Measurements from ENCODE around the gene TBL2.
"Not testable (repeated sequence)": the region's sequence is repeated elsewhere in the genome, so short reads cannot be mapped to it uniquely, and the experiment has no call there.

TBL2 gene

DNA sequence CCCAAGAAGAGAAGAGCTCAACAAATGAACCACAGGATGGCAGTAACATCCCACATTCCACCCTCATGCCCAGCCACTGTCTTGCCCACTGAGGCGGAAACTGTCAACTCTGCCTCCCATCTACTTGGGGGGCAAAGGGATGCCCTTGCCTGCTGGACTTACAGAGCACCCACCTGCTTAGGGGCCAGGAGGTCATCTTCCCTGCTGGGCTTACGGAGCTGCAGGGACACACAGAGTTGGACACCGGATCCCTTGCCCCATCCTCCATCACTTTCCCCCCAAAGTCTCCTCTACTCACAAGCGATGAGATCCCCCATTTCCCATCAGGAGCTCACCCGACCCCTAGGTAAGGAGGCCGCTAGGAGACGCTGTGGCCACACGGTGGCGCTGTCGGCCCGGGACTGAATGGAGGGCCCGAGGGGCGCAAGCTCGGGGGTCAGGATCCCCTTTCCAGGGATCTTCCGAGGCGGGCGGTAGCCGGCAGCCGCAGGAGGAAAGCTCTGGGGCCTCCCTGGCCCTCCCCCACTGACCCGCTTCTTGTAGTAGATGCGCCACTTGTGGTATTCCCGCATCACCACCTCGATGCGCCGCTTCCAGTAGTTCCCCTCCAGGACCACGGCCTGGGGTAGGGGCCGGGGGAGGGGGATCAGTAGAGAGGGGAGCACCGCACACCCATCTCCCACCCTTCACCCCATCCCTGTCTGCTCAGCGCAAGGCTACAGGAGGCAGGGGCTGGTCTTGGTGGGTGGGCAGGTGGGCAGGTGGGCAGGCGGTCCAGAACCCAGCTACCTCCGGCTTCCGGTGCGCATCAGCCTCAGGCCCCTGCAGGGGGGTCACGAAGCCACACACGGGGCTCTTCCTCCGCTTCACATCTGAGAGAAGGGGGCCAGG is 28.7 kb upstream of the TBL2 start:
- peak; percentile 29 to 31 for DNase-seq

DNA sequence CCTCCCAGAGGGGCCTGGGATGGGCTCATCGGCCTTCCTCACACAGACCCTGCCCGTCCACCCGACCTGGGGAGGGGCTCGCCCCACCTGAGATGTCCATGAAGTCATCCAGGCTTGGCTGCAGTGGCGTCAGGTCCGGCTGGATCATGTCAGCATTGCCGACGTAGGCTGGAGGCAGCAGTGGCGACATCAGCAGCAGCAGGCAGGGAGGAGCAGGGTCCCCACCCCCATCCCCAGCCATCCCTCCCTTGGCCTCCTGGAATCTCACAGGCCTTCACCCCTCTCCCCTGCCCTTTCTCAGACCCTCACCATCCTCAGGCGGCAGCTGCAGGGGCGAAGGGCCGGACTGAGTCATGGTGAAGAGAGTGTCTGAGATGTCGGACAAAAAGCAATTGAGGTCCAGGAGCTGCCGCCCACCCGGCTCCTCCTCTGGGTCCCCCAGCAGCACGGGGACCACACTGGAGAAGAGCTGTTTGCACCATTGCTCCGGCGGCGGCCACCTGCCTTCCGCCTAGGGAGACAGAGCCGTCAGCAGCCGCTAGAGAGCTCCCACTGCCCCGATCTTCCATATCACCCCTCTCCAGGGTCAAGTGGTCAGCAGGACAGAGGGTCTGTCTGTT is 27.3 kb upstream of the TBL2 start:
- DNase-seq: no peak

DNA sequence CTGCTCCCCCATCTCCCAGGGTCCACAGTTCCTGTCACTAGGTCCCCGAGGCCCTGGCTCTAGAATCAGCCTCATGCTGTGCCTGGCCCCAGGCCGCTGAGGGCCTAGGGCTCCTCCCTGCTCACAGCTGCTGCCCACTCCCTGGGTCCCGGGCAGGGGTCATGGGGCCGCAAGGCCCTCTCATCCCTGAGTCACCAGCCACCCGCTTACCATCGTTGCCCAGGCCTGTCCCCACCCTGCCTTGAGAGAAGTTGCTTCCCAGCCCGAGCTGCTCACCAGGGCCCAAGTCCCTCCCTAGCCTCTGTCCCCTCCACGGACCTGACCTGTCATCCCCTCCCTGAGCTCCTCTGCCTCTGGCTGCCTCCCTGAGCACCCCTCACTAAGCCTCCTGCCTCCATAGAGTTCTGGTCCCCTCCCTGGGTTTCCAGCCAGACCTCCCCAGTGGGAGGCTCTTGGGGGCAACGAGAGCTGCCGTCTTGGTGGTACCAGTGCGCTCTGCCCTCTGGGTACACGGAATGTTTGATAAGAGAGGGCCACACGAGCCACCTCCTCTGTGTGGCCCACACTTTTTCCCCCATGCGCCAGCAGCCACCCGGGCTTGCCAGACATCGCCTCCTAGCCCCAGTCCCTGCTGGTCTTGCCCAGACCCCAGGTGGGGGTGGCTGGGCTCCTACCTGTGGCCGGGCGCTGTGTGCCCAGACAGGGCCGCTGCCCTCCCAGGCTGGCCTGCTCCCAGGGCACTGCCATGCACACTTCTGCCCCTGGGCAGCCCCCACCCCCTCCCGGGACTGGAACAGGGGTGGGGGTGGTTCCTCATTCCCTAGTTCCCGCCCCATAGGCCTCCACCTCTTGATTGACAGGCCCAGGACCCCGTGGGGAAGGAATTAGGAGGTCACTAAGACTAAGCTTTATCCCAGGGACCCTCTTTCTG is 24.6 kb upstream of the TBL2 start:
- no peak for DNase-seq

DNA sequence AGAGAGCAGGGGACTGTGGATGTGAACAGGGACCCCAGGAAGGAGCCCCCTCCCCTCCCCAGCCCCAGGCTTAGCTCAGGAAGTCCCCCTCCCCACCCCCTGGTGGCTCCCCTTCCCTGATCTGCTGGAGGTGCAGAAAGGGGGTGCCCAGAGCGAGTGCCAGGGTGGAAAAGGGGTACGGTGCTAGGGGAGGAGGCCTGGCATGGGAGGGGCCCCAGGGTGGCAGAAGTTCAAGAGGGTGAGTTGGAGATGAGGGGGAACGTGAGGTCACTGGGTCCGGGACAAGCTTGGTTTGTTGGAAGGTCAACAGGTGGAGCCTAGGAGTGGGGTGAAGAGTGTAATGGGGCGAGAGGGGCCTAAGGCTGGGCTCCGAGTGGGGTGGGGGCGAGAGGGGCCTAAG is 21.5 kb upstream of the TBL2 start:
- DNase-seq: no peak

DNA sequence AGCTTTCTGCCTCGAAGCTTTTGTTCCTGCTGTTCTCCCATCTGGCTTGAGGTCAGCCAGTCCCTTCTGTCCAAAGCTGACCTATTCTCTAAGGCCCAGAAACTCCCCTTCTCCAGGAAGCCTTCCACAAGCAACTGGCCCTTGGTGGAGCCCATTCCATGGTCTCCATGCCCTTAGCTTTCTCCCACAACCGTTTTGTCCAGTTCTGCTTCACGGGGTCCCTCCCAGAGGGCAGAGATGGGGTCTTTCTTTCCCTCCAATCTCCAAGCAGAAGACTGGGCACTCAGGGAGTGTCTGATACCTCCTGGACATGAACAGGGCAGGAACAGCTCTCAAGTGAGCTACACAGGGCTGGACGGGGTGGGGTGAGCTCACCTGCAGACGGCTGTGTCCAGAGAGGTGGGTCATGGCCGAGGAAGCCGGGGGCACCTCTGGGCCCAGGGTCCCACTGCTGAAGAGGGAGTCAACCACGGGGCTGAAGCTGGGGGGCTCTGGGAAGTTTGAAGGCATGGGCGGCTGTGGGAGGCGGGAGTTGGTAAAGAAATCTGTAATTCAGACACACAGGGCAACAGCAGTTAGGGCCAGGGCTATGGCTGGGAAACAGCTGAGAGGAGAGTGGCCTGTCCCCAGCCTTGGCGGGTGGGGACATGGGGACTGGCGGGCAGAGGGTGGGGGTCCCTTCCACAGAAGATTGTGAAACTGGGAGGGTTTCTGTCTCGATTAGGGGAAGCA is 20.9 kb upstream of the TBL2 start:
- DNase-seq: no peak

DNA sequence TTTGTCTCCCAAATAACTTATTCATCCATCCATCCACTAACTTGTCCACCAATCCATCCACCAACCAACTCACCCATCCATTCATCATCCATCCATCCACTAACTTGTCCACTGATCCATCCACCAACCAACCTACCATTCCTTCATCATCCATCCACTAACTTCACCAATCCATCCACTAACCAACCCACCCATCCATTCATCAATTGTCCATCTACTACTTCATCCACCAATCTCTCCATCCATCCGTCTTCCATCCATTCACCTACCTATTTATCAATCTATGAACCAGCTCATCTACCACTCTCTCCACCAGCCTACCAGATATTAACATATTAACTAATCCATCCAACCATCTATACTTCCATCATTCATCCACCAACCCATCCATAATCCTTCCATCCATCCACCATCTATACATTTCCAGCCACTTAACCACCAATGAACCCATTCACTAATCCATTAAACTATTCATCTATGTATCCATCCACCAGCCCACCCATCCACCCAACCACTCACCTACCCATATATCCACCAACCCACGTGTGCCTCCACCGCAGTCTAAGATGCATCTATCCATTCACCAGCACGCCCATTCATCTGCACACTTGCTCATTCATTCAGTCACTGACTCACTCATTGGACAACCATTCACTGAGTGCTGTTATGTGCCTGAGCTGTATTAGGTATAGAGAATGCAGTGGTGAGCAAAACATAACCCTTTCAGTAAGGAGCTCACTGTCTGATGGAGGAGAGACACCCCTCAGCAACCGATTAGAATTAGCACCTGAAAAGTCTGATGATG is 19.8 kb upstream of the TBL2 start:
- no peak for DNase-seq

DNA sequence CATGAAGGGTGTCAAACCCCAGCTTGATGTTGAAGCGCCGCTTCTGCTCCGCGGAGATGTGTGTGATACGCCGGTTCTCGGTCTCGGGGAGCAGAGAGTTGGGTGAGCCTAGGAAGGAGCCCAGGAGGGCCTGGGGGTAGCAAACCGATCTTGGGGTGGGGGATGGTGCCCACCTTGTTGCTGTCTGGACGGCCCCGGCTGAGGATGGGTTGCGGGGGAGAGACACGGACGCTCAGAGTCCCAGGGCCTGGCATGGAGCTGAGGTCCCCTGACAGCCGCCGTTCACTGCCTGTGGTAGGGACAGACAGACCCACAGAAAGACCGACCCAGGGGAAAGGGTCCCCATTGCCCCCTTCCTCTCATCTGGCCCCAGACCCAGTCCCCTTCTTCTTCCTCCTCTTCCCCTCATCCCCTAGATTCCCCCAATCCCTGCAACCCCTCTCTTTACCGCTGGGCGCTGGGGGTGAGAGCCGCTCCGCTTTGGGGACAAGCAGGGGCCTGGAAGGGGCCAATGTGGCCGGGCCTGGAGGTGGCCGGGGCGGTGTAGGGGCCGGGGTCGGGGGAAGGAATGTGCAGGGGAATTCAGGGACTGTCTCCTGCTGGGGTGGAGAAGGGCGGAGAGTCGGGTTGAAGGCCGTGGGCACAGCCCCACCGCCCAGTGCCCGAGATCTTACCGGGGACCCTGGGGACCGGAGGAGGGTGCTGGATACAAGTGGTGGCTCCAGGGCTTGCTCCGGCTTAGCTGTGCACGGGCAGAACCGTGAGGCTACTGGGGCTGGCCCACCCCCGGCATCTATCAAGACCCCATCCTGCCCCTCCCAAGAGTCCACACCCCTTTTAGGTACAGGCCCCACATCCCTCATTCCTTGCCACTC is 18.0 kb upstream of the TBL2 start:
- DNase-seq: no peak

DNA sequence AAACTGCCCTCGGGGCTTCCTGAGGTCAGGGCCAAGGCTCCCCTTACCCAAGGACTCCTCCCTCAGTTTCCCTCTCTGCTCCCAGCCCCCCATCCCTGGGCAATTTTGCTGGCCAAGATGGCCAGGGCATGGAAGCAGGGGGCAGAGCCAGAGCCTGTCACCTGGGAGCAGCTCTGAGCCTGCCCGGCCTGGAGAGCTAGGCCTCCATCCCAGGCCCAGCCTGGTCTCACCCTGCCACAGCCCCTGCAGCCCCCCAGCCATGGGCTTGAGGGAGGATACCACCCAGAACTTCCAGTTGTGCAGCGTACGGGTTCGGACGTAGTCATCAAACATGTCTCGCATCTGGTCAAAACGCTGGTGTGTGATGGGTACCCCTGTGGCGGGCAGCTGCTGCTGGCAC is 17.0 kb upstream of the TBL2 start:
- no peak for DNase-seq

DNA sequence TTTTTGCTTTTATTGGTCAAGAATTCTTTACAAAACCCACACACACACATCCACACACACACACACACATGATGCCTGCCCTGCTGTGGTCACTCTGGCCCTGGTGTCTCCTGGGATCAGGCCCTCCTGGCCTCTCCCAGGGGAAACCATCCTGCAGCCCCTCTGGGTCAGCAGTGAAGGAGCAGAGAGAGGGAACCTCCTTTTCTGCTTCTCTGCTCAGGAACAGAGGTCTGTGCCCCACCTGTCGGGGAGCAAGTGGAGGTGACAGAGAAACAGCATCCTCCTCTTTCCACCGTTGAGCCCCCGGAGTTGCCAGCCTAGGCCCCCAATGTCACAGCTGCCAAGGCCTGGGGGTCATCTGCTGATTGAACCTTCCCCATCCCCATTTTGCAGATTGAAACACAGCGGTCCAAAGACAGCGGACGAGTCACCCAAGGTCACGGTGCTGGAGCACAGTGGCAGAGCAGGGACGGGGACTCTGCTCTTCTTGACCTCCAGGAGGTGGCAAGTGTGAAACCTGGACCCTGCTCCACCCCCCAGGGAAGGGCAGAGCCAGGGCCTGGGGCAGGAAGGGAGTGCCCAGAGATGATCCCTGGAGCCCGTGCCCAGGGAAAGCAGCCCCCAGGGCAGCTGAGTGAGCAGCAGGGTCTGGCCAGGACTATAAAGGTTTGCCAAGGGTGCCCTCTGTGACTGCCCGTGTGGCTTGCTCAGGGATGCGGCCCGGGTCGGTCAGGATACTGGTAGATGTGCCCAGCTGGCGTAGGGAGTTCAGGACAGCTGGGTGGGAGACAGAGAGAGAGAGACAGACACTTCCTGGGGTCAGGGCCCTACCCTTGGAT is 15.0 kb upstream of the TBL2 start:
- no peak for DNase-seq

DNA sequence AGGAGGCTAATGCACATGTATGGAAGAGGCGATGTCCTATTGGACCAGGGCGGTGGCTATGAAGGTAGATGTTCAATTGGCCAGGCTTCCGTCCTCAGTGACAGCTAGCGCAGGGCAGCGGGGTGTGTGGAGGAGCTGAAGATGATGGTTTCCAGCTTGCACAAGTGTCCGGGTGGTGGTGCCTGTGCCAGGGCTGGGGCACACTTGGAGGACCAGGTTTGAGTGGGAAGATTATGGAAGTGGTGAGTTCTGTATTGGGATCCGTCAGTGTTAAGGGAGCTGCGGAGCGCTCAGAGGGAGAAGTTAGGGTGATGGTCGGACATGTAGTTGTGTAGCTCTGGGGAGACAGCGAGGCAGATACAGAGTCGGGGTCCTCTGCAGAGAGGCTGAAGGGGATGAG is 8.5 kb upstream of the TBL2 start:
- DNase-seq: peak in 1 of 2 experiments; percentile 17

DNA sequence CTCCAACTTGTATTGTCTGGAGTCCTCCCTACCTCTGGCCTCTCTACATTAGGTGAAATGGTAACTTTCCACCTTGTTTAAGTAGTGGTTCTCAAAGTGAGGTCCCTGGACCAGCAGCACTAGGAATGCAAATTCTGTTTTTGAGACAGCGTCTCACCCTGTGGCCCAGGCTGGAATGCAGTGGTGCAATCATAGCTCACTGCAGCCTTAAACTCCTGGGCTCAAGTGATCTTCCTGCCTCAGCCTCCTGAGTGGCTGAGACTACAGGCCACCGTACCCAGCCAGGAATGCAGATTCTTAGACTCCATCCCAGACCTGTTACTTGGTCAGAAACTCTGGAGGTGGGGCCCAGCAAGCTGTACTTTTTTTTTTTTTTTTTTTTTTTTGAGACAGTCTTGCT is 6.8 kb upstream of the TBL2 start:
- DNase-seq: no peak

DNA sequence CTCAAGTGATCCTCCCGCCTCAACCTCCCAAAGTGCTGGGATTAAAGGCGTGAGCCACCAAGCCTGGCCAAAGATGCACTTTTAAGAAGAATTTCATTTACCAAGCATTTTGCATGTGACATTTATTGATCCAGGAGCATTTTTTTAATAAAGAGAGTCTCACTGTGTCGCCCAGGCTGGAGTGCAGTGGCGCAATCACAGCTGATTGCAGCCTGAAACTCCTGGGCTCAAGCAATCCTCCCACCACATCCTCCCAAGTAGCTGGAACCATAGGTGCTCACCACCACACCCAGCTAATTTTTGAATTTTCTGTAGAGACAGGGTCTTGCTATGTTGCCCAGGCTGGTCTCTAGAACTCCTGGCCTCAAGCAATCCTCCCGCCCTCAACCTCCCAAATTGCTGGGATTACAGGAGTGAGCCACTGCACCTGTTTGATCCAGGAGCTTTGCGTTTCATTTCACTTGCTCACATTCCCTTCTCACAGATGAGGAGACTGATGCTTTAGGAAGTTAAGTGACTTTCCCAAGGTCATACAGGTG is 4.4 kb upstream of the TBL2 start:
- DNase-seq: no peak

DNA sequence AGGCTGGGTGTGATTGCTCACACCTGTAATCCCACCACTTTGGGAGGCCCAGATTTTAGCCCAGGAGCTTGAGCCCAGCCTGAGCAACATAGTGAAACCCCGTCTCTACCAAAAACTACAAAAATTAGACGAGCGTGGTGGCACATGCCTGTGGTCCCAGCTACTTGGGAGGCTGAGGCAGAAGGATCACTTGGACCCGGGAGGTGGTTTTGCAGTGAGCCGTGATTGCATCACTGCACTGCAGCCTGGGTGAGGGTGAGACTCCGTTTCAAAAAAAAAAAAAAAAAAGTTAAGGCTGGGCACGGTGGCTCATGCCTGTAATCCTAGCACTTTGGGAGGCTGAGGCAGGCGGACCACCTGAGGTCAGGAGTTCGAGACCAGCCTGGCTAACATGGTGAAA is 2.6 kb upstream of the TBL2 start:
- DNase-seq: not testable (repeated sequence)

DNA sequence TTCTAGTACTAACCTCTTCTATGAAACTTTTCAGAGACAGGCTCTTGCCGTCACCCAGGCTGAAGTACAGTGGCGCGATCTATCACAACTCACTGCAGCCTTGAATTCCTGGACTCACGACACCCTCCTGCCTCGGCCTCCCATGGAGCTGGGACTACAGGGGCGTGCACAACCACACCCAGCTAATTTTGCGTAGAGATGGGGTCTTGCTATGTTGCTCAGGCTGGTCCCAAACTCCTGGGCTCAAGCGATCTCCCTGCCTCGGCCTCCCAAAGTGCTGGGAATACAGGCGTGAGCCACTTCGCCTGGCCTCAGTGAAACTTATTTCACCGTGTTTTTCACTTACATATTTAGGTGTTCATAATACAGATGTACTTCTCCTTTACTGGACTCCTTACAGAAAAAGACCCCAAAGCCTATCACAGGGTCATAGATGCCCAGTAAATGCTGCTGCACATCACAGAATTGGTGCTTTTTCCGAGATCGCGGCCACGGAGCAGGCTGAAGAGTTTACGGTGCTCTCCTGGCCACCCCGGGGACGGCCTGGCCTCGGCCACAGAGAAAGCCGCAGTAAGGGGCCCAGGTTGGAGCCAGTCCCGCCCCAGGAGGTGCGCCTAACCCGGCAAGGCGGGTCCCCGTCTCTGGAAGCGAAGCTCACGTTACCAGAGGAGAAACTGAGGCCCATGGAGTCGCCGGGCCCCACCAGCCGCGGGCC is 595 bp downstream of the TBL2 start:
- no peak for DNase-seq

DNA sequence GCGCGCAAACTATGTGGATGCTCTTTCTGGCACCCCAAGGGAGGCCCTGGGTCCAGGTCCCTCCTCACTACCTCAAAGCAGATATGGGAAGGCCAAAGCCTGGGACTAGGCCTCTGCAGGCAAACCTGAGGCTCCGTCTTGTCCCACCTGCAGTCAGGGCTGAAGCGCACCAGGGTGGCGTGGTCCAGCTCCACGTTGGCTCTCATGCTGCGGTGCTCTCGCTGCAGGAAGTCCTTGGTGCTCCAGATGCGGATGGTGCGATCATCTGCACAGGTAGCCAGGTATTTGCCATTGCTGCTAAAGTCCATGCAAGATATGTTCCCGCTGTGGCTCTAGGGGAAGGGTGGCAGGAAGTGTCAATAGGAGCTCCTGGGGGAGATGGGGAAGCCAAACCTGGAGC is 4.6 kb downstream of the TBL2 start:
- DNase-seq: no peak

DNA sequence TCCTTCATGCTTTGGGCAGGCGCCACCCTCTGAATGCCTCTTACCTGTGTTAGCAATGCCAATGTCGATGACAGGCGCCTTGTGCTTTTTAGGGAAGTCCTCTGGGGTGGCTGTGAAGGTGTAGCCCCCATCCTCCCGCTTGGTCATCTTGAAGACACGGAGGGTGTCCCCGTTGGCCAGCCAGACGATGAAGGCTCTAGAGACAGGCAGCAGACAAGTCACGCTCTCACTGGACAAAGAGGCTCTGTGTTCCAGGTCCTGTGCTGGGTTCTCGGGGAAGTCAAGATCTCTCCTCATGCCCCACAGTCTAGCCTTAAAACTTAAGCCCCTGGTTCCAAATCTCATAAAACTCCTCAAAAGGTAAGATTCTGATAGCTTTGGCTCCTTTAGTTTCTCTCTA is 5.1 kb downstream of the TBL2 start:
- no peak for DNase-seq

DNA sequence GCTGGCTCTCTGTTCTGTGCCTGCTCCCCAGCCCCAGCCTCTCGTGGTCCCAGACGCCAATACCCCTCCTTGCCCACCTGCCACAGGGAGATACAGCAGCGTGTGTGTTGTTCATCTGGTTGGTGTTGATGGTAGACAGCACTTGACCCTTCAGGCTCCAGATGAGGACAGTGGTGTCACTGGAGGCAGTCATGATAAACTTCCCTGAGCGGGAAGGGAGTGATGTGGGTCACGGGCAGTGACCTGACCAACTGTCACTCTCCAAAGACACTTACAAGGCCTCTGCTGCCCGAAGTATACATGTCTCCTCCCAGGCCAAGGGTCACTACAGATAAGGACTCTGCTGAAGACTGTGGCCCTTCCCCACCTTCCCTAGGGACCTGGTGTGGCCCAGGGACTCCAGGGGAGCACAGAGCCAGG is 5.6 kb downstream of the TBL2 start:
- no peak for DNase-seq

DNA sequence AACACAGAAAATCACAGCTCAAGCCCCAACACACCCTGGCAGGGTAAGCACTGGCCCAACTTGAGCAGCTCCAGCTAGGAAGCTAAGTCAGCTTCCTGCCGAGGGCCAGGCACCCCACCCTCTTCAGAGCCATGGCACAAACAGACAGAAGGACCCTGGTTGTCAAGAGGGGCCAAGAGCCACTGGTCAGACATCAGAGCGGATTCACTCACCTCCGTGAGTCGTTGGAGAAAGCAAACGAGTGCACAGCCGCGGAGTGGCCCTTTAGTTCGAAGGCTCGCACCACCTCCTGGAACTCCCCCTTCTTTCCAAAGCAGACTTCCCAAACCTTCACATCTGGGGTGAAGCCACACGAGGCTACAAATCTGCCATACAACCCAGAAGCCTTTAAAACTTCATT is 7.4 kb downstream of the TBL2 start:
- no peak for DNase-seq

DNA sequence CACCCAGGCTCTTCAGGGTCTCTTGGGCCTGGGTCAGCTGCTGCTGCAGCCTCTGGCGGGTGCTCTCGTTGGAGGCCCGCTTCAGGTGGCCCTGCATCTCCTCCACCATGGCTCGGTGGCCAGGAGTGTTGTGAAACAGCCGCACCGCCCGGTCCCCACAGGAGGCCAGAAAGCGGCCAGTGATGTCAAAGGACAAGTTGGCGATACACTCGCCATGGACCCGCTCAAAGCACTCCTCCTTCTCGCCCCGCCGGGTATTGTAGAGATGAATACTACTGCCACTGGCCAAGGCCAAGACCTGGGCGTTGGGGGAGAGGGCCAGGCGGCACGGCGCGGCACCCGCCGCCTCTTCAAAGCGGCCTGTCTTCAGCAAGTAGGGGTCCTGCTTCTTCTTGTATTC is 7.9 kb downstream of the TBL2 start:
- DNase-seq: no peak

All from SHP77 (cell line).